ENCODE measurements around the gene DYNLRB1.
A peak's percentile ranks its signal among the peaks of the same experiment; 100 is the strongest.
"Not testable (repeated sequence)": the region's sequence is repeated elsewhere in the genome, so short reads cannot be mapped to it uniquely, and the experiment has no call there.

The DYNLRB1 gene

DNA sequence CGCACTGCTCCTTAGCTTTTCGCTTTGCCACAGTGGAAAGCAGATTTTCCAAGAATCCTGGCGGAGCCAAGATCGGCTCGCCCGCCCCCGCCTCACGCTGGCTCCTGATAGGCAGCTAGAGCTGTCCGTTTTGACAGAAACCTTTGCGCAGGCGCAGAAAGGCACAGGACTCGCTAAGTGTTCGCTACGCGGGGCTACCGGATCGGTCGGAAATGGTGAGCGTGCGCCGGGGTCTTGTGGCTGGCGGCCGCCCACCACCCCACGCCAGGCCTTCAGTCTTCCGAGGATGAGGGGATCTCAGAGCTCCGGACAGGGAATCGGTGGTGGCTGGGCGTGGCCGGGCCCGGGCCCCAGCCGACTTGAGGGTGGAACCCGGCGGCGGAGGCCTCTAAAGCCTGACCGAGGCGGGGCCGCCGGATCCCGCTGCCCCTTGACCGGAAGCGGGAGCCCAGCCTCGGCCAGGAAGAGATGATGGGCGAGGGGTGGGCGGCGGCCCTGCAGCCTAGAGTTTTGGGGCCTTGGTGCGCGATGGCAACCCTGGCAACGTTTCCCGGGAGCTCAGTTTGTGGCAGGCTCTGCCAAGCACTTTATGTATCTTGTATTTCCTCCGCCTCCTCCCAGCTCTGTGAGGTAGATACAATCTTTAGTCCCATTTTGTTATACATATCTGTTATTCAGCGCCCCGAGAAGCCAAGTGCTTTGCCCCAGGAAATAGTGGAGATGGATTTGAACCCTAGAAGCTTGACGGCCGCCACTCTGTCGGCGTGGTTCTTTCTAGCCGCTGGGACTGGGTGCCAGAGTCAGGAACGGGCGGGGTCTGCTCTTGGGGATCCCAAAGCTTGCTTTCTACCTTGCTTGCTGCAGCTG, at the start of gene DYNLRB1:
DYNLRB1 (plus strand) TSS at position 176 of the 867 bp plus-strand sequence; CDS start at position 213, 37 bp downstream.
- peak; percentile 98 for DNase-seq

DNA sequence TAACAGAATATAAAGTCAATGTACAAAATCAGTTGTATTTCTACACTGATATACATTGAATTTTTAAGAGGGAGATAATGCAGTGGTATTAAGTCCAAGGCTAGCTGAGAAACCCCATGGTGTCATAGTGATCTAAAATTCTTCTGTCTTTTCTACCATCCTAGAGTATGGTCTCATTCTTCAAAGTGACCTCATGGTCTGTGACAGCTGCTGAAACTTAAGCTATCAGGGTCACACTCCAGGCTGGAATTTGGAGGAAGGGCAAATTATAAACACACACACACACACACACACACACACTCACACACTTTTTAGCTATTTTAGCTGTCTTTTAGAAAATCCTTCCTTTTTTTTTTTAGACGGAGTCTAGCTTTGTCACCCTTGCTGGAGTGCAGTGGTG, 47.3 kb upstream of the DYNLRB1 start:
- peak; percentile 32 for DNase-seq

DNA sequence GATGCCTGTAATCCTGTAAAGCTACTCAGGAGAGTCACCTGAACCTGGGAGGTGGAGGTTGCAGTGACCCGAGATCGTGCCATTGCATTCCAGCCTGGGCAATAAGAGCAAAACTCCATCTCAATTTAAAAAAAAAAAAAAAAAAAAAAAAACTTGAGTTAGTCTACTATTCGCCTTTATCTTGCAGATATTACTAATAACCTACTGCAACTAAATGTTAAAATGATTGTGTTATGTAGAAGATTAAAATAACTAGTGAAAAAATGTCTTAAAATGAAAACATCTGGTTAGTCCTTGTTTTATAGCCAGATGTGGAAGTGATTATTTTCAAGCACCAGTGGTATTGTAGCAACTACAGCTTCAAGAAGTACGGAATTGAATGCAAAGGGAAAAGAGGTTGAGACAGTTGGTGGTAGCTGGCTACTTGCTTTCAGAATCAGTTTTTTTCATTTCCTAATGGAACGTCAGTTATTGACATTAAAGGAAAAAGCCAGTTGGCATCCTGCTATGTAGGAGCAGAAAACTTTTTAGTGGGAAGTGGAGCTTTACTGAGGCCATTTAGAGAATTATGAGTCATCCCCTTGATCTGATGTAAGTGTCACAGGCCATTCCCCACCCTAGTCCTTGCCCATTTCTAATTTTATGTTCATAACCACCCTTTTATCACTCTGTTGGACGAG, 43.8 kb upstream of the DYNLRB1 start:
- DNase-seq: no peak

DNA sequence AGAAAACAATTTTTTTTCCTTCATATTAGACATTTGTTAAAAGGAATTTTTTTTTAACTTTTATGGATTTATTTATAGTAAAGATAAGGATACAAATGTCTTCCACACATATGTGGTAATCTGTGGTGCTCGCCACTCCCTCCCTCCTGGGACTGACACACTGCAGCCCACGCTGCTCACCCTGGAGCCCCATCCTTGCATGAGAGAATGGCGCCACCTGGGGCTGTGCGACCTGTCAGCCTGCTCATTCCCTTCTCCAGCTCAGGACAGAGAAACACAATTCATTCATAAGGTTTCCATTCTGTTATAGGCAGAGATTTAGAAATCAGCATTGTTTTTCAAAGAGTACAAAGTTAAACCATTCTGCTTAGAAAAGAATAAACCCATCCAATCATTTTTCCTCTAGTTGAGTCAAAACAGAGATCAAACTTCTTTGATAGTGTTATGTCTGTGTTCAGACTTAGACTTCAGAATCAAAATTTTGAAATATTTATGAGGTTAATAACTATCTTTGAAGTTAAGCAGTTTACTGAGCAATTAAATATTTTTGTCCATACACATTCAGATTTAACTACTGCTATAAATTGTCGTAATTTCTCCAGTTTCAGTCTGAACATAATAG, 42.8 kb upstream of the DYNLRB1 start:
- DNase-seq: peak; percentile 69

DNA sequence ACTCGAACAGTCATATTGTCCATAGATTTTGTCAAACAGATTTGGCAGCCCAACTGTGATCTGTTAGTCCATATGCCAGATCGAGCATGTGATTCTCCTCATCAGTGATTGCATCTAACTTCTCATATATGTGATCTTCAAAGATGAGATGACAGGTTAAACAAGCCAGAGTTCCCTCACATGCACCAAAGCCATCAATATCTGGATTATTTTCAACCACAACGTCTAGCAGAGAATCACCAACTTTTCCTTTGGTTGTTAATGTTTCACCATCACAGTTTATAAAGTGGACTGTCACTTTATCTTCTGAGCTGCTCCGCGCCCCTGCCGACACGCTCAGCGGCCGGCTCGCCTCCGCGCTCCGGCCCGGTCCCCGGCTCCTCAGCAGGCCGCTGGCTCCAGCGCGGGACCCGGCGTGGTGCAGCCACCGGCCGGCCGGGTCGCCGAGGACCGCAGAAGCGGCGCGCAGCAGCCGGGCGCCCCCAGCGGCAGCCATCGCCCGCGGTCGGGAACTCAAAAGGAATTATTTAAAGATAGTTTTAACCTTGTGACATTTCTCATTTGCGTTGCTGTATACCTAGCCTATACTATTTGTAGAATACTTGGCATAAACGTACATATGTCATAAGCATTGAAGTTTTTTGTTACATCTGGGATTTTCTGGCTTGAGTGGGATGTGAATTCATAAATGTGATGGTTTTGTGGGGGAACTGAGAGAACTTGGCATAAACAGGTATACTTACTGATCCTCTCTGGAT, 40.1 kb upstream of the DYNLRB1 start:
- peak; percentile 55 for DNase-seq

DNA sequence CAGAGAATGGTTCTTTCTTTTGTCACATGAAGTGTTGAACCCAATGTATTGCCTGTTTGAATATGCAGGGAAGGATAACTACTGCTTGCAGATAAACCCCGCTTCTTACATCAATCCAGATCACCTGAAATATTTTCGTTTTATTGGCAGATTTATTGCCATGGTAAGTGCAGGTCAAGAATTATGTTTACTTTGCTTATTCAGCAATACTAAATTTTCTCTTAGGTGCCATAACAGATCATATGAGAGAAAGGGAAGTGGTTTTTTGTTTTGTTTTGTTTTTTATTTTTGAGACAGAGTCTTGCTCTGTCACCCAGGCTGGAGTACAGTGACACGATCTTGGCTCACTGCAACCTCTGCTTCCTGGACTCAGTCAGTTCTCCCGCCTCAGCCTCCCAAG, 36.6 kb upstream of the DYNLRB1 start:
- no peak for DNase-seq

DNA sequence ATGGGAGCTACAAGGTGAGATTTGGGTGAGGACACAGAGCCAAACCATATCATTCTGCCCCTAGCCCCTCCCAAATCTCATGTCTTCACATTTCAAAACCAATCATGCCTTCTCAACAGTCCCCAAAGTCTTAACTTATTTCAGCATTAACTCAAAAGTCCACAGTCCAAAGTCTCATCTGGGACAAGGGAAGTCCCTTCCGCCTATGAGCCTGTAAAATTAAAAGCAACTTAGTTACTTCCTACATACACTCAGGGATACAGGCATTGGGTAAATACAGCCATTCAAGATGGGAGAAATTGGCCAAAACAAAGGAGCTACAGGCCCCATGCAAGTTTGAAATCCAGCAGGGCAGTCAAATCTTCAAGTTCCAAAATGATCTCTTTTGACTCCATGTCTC, 34.1 kb upstream of the DYNLRB1 start:
- not testable (repeated sequence) for DNase-seq

DNA sequence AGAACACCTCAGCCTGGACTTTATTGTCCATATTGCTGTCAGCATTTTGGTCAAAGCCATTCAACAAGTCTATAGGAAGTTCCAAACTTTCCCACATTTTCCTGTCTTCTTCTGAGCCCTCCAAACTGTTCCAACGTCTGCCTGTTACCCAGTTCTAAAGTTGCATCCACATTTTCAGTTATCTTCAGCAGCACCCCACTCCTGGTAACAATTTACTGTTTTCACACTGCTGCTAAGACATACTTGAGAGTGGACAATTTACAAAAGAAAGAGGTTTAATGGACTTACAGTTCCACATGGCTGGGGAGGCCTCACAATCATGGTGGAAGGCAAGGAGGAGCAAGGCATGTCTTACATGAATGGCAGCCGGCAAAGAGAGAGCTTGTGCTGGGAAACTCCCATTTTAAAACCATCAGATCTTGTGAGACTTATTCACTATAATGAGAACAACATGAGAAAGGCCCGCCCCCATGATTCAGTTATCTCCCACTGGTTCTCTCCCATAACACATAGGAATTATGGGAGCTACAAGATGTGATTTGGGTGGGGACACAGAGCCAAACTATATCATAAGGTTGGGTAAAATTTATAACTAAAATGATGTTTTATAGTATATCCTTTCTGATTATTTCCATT, 32.5 kb upstream of the DYNLRB1 start:
- not testable (repeated sequence) for DNase-seq

DNA sequence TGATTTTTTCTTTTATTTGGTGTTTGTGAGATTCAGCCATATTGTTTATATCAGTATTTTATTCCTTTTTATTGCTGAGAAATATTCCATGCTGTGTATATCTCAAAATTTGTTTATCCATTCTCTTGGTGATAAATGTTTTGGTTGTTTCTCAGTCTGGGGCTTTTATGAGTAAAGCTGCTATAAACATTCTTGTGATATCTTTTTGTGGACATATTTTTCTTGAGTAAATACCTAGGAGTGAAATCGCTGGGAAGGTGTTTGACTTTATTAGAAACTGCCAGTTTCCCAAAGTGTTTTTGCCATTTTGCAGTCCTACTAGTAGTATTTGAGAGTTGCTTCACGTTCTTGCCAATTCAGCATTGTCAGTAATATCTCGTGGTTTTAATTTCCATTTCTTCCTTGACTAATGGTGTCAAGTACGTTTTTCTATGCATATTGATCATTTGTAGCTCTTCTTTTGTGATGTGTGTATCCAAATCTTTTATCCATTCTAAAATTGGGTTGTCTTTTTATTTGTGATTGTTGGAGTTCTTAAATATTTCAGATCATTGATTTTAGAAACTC, 31.1 kb upstream of the DYNLRB1 start:
- no peak for DNase-seq

DNA sequence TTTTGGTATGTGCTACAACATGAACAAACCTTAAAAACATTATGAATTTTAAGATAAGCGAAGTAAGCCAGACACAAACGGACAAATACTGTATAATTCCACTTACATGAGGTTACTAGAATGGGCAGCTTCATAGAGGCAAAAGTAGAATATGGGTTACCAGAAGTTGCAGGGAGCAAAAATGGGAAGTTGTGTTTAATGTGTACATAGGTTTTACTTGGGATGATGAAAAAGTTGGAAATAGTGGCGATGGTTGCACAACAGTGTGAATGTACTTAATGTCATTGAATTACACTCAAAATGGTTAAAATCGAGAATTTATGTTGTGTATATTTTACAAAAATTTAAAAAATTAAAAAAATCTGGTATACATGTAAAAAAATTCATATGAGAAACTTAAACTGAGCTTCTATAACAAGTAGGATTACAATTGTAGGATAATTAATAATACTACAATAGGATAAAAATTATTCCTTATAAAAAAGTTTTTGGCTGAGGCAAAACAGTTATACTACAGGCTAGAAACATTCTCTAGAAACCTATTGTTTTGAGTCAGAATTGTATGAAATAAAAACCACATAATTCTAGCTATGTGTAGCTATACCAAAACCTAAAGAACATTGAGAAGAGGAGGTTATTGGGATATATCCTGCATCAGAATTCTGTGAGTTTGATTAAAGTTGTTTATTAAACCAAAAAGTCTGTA, 24.8 kb upstream of the DYNLRB1 start:
- DNase-seq: no peak

DNA sequence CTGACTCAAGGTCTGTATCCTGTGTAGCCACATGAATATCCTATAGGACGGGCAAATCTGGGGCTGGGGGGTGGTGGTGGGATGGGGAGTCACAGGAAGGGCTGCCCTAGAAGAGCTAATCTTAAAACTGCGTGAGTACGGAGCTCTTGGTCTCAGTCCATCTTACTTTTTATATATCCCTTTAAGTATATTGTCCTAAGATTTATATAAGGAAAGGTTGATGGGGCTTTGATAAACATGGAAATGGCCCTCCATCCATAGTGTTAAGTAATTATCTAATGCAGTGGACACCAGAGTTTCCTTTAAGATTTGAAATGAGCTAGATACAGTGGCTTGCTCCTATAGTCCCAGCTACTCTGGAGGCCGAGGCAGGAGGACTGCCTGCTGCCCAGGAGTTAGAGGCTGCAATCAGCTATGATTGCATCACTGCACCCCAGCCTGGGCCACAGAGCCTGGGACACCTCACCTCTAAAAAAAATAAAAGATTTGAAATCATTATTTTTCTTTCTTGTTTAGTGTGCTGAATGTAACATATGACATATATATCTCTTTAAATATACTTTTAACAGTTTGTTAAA, 24.2 kb upstream of the DYNLRB1 start:
- no peak for DNase-seq

DNA sequence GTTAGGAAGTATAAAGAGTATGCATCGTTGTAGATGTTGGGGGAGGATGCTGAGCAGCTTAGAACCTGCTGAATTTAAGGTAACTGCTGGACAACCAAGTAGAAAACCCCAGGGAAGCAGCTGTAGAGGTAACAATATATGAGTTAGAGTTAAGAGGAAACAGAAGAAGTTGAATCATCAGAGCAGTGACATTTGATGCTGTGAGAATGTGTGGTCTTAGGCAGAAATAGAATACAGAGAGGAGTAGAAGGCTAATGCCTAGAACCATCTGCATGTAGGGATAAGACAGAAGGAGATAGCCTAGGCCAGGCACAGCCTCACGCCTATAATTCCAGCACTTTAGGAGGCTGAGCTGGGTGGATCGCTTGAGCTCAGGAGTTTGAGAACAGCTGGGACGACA, 22.6 kb upstream of the DYNLRB1 start:
- DNase-seq: no peak

DNA sequence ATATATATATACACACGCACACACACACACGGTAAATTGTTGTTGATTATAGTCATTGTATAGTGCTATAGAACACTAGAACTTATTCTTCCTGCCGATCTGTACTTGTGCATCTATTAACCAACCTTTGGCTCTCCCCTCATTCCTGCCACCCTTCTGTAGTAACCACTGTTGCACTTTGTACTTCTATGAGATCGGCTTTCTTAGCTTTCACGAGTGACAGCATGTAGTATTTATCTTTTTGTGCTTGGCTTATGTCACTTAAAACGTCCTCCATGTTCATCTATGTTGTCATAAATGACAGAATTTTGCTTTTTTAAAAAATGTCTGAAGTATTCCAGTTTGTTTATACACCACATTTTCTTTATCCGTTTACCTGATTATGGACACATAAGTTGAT, 20.9 kb upstream of the DYNLRB1 start:
- DNase-seq: no peak

DNA sequence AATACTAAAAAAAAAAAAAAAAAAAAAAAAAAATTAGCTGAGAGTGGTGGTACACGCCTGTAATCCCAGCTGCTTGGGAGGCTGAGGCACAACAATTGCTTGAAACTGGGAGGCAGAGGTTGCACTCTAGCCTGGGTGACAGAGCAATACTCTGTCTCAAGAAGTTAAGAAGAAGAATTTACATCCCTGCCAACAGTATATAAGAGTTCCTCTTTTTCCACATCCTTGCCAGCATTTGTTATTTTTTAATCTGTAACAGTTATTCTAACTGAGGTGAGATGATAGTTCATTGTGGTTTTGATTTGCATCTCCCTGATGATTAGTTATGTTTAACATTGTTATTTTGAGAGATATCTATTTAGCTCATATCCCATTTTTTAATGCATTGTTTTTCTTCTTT, 20.3 kb upstream of the DYNLRB1 start:
- DNase-seq: no peak

DNA sequence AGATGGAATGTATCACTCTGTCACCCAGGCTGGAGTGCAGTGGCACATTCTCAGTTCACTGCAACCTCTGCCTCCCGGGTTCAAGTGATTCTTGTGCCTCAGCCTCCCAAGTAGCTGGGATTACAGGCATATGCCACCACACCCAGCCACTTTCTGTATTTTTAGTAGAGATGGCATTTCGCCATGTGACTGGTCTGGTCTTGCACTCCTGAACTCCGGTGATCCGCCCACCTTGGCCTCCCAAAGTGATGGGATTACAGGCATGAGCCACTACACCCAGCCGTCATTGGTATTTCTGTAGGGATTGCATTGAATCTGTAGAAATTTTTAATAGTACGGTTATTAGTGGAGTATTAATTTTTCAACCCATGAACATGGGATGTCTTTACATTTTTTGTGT, 18.6 kb upstream of the DYNLRB1 start:
- not testable (repeated sequence) for DNase-seq

DNA sequence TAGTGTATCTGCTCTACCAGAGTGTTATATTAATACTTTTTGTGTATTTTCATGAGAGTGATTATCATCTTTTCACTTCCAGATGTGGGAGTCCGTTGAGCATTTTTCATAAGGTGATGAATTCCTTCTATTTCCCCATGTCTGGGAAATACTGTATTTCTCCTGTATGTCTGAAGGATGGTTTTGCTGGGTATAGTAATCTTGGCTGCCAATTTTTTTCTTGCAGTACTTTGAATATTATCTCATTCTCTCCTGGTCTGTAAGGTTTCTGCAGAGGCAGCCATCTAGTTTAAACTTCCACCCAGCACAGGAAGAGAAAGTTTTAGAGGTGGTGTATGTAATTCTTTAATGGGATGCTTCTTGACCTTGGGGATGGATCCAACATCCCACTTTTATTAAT, 15.4 kb upstream of the DYNLRB1 start:
- DNase-seq: no peak

DNA sequence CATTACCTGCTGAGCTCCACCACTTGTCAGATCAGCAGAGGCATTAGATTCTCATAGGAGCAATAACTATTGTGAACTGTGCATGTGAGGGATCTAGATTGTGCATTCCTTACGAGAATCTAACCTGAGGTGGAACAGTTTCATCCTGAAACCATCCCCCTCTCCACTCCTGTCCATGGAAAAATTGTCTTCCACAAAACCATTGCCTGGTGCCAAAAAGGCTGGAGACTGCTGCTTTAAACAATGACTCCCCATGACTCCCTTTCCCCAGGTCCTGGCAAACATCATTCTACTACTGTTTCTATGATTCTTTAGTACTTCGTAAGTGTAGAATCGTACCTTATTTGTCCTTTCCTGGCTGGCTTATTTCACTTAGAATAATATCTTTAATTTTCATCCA, 9.7 kb upstream of the DYNLRB1 start:
- no peak for DNase-seq

DNA sequence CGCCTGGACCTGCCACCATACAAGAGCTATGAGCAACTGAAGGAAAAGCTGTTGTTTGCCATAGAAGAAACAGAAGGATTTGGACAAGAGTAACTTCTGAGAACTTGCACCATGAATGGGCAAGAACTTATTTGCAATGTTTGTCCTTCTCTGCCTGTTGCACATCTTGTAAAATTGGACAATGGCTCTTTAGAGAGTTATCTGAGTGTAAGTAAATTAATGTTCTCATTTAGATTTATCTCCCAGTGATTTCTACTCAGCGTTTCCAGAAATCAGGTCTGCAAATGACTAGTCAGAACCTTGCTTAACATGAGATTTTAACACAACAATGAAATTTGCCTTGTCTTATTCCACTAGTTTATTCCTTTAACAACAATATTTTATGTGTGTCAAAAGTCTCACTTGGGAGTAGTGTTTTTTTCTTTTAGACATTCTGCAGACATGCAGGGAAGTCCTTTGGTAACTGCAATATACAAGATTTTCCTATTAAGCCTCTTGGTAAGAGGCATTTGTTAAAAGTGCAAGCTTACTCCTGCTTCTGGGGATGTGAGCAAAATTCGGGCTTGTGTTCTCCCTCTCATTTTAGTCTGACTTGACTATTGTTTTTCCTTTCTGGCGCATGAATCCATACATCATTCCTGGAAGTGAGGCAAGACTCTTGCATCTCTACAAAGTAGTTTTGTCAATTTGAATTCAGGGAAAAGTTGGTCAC, 8.4 kb upstream of the DYNLRB1 start:
- DNase-seq: no peak

DNA sequence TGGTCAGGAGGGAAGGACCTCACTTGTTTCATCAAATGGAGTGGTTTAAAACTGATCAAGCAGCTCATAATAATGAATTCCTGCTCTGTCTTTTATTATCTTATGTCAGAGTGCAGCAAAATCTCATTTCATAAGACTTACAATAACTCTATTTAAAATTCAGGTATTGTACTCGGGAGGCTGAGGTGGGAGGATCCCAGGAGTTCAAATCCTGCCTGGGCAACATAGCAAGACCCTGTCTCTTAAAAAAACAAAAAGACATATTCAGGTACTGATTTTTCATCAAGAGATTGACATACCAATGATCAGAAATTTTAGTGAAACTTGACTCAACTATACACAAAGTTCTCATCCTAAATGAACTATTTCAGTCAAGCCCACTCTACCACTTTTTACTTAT, 5.6 kb upstream of the DYNLRB1 start:
- no peak for DNase-seq

DNA sequence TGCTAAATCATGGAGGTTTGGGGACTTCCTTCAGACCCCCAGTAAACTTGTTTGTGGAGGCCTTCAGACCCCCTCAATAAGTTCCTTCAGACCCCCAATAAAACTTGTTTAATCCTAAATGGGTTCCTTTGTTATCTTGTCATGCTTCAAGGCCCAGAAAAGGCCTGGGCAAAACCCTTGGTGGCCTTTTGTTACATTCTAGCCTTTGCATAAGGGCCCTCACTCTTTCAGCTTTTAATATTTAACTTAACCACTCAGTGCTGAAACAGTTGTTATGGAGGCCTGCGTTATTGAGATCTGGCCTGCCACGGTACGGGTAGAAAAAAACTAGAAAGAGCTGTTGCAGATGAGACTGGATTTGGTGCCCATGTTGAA, 4.3 kb upstream of the DYNLRB1 start:
- DNase-seq: no peak
